Medulla oblongata (tissue), 1 donor: ENCODE measurements around the gene SMIM29.
"Not testable (repeated sequence)": the region's sequence is repeated elsewhere in the genome, so short reads cannot be mapped to it uniquely, and the experiment has no call there.

Experiments
- DNase-seq: peaks from one replicate; pipeline ENCODE4 v3.0.0-alpha.2; 2015; ENCODE audit errors: extremely low spot score

The SMIM29 gene

DNA sequence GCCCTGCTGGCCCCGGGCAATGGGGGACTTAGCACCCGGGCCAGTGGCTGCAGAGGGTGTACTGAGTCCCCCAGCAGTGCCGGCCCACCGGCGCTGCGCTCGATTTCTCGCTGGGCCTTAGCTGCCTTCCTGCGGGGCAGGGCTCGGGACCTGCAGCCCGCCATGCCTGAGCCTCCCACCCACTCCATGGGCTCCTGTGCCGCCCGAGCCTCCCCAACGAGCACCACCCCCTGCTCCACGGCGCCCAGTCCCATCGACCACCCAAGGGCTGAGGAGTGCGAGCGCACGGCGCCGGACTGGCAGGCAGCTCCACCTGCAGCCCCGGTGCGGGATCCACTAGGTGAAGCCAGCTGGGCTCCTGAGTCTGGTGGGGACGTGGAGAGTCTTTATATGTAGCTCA lies 20.3 kb upstream of the SMIM29 start:
- DNase-seq, result not testable (repeated sequence)

DNA sequence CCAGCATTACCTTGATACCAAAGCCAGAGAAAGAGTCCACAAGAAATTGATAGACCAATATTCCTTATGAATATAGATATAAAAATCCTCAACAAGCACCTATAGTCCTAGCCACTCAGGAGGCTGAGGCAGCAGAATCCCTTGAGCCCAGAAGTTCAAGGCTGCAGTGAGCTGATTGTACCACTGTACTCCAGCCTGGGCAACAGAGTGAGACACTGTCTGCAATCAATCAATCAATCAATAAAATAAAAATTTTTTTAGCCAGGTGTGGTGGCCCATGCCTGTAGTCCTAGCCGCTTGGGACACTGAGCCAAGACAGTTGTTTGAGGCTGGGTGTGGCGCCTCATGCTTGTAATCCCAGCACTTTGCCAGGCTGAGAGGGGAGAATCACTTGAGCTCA lies 18.9 kb upstream of the SMIM29 start:
- DNase-seq, result no peak

DNA sequence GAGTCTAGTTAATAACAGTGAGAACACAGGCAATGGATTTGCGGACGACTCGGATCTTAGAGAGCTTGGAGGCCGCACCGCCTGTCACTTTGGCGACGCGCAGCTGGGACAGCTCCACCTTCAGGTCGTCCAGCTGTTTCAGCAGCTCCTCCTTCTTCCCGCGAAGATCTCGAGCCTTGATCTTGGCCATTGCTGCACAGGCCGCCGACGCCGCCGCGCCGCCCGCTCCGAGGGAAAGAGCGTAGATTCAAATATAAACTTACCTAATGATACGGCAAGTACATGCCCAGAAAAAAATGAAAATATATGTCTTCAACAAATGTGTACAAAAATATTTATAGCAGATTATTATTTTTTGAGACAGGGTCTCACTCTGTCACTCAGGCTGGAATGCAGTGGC lies 14.7 kb upstream of the SMIM29 start:
- DNase-seq, result not testable (repeated sequence)

DNA sequence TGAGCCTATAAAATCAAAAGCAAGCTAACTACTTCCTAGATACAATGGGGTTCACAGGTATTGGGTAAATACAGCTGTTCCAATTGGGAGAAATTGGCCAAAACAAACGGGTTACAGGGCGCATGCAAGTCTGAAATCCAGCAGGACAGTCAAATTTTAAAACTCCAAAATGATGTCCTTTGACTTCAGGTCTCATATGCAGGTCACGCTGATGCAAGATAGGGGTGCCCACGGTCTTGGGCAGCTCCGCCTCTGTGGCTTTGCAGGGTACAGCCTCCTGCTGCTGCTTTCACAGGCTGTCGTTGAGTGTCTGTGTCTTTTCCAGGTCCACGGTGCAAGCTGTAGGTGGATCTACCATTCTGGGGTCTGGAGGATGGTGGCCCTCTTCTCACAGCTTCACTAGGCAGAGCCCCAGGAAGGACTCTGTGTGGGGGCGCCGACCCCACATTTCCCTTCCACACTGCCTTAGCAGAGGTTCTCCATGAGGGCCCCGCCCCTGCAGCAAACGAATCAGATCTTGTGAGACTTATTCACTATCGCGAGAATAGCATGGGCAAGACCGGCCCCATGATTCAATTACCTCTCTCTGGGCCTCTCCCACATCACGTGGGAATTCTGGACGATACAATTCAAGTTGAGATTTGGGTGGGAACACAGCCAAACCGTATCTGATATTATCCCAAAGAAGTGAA lies 11.9 kb upstream of the SMIM29 start:
- DNase-seq, result no peak

DNA sequence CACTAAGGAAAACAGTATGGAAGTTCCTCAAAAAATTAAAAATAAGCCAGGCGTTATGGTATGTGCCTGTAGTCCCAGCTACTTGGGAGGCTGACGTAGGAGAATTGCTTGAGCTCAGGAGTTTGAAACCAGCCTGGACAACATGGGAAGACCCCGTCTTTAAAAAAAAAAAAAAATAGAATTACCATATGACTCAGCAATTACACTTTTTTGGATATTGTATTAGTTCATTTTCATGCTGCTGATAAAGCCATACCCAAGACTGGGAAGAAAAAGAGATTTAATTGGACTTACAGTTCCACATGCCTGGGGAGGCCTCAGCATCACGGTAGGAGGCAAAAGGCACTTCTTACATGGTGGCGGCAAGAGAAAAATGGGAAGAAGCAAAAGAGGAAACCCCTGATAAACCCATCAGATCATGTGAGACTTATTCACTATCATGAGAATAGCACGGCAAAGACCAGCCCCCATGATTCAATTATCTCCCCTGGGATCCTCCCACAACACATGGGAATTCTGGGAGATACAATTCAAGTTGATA lies 10.8 kb upstream of the SMIM29 start:
- no peak for DNase-seq

DNA sequence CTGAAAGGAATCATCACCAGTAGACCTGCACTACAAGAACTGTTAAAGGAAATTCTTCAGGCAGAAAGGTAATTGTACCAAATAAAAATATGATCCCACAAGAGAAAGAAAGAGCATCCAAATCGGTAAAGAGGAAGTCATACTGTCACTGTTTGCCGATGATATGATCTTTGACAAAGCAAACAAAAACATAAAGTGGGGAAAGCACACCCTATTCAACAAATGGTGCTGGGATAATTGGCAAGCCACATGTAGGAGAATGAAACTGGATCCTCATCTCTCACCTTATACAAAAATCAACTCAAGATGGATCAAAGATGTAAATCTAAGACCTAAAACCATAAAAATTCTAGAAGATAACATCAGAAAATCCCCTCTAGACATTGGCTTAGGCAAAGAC lies 3.6 kb upstream of the SMIM29 start:
- DNase-seq, result not testable (repeated sequence)

DNA sequence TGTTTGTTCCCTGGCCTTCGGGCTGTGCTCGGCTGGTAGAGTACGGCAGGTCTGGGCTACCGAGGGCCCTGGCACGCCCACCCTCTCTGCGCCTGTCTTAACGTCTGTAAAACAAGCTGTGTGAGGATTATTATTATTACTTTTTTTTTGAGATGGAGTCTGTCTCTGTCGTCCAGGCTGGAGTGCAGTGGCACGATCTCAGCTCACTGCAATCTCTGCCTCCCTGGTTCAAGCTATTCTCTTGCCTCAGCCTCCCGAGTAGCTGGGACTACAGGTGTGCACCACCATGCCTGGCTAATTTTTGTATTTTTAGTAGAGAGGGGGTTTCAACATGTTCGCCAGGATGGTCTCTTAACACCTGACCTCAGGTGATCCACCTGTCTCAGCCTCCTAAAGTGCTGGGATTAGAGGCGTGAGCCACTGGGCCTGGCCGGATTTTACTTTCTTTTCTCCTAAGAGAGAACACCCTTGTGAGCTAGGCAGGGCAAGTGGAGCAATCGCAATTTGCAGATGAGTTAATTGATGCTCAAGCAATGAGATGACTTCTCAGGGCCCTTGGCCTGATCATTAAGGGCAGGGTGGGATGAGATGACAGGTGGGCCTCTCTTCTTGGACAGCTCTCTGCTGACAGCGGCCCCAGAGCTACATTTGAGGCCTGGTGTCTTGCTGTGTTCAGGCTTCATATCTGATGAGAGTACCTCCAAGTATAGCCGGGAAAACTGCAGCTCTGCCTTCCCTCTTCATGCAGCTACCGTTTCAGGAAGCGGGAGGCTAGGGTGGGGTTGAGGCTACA lies 859 bp upstream of the SMIM29 start:
- no peak for DNase-seq

DNA sequence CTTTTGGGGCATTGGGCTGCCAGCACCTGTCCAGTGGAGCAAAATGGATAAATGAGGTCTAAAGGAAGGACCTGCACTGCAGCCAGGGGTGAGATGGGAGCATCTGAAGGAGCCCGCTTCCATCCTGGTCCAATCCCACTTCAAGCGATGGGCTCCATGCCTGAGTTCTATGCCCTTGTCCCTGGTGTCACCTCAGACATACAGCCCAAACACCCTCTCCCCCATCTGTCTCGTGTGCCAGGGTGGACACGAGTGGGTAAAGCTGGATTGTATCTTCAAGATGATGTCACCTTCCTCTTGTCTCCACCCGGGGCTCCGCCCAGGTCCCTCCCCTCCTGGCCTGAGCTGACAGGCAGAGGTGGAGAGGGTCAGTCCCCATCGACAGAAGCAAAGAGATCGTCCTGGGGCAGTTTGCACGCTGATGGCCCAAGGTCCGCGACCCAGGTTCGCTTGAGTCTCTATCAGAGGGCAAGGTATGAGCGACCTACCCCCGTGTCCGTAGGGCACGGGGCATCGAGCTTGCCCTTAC lies 544 bp downstream of the SMIM29 start:
- DNase-seq, result peak; percentile 53

DNA sequence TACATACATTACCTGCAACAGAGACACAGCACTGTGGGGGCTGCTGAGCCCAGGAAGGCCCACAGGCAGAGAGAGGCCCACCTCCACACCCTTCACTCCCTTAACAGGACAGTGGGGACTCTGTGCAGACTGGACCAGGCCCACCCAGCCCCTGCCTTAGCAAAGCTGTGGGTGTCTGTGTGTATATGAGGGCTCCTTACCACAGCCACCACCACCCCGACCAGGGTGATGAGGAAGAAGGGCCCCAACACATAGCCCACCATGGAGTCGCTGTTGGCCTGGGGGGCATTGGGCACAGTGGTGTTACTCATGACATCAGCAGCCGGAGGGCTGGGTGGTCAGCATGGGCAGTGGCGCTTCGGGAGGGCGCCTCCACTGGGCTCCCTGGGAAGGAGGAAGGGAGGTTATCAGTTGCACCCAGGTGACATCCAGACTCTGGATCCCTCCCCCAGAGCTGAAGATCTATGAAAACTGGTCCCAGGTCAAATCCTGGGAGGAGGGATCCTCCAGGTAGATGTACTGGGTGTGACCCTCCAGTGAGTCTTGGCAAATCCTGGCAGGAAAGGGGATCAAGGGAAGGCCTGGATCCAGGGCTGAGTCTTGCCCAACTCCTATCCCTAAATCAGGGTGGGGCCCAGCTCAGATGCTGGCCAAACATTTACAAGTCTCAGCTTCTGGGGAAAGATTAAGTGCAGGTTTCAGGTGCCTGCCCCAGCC lies 1.2 kb downstream of the SMIM29 start:
- DNase-seq, result no peak

DNA sequence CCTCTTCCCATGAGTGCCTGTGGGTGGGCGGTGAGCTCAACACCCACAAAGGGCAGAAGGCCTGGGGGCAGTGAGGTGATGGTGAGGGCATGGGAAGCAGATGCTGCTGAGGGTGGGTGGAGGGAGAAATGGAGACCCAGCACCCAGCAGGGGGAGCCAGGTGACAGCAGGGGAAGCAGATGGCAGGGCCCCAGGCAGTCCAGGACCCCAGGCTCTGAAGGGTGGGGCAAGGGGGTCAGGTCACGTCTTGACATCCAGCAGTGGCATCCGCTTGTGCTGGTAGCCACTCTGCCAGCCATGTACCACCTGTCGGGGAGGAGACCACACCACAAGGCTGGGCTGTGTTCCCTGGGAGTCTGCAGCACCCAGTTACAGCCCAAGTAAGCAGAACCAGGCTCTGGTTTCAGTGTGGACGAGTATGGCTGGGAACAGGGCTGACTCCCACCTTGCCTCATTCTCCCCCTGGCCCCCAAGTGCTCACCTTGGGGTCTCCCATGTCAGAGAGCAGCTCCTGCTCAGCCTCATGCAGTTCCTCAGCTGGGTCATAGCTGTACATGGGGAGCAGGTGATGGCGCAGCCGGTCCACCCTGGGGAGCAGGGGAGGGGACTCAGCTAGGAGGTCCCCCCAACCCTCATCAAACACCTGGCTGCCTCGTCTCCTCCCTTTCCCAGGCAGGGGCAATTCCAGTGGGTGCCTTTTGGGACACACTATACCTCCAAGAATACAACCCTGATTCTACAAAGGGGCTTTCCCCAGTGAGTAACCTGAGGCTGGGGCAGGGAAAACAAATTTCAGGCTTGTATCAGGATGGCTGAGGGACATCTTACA lies 2.0 kb downstream of the SMIM29 start:
- no peak for DNase-seq

DNA sequence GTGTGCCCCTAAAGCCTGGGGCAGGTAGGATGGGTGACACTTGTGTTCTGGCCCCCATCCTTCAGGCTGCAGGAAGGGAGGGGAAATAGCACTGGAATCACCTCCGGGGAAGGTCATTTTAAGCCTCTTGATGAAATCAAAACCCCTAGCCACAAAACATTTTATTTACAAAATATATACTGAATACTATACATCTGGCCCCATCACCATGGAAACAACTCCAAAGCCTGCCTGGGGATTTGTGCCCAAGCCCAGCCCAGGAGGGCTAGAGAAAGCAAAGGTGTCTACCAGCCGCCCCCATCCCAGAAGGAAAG lies 2.6 kb downstream of the SMIM29 start:
- DNase-seq, result no peak

DNA sequence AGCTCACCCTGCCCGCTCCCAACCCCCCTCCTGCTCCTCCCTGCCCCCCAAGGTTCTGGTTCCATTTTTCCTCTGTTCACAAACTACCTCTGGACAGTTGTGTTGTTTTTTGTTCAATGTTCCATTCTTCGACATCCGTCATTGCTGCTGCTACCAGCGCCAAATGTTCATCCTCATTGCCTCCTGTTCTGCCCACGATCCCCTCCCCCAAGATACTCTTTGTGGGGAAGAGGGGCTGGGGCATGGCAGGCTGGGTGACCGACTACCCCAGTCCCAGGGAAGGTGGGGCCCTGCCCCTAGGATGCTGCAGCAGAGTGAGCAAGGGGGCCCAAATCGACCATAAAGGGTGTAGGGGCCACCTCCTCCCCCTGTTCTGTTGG lies 3.1 kb downstream of the SMIM29 start:
- DNase-seq, result not testable (repeated sequence)

DNA sequence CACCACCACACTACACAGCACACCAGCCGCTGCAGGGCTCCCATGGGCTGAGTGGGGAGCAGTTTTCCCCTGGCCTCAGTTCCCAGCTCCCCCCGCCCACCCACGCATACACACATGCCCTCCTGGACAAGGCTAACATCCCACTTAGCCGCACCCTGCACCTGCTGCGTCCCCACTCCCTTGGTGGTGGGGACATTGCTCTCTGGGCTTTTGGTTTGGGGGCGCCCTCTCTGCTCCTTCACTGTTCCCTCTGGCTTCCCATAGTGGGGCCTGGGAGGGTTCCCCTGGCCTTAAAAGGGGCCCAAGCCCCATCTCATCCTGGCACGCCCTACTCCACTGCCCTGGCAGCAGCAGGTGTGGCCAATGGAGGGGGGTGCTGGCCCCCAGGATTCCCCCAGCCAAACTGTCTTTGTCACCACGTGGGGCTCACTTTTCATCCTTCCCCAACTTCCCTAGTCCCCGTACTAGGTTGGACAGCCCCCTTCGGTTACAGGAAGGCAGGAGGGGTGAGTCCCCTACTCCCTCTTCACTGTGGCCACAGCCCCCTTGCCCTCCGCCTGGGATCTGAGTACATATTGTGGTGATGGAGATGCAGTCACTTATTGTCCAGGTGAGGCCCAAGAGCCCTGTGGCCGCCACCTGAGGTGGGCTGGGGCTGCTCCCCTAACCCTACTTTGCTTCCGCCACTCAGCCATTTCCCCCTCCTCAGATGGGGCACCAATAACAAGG lies 3.6 kb downstream of the SMIM29 start:
- not testable (repeated sequence) for DNase-seq

DNA sequence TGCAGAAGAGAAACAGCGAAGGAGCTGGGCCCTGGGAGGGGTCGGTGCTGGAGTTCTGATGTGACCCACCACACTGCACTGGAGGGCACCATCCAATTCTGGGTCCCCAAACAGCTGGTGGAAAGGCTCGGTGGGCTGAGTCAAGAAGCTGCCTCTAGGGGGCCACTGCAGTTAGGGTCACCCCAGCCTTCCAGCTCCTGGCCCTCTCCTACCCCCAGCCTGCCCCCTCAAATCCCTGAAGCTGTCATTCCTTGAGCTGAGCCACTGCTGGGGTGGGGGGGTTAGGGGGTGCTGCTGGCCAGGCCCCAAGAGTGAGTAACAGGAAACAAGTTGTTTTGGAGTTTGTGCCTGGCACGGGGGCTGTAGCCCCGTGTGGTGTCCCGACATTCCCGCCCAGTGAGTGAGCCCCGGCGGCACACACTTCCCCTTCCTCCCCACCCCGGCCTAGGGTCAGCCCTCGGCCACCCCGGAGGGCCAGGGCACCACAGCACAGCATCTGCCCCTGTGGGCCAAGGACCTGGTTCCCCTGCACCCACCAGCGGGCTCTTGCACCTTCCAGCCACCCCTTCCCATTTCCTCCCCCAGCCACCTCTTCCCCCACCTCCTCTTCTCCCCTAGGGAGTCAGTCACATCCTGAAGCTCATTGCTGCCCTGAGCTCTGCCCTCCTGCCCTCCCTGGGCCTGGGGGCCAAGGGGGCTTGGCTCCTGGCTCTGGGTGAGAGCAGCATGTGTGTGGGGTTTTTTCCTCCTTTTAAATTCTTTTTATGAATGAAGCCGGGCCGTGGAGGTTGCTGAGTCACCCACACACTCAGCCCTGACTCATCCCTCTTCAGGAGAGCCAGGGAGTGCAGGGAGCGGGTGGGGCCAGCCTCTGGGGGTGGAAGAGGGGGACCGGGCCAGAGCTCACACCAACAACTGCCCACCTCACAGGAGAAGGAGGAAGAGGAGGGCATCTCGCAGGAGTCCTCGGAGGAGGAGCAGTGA lies 4.6 kb downstream of the SMIM29 start:
- DNase-seq, result peak; percentile 44

DNA sequence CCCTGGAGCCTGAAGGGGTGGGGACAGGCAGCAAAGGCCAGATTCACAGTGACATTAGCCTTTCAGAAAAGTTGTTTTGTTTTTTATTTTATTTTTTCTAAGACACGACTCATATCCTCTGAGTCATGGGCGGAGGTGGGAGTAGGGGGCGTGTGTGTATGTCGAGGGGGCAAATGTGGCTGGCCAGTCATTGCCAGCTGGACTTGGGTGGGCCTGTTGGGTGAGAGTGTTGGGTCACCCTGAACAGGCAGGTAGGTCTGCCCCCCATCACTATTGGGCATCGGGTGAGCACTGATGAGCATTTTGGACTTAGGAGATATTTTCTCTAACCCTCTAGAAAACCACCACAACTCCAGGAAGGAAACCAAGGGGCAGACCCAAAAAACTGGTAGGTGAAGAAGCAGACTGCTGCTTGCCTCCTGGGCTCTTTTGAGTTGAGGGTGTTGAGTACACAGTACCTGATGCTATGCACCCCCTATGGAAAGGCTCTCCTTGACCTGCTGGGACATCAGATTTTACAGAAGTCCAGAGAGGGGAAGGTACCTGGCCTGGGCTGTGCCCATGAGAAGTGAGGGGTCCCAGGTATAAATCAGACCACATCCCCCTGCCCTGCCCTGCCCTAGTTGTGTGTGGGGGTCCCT lies 5.6 kb downstream of the SMIM29 start:
- DNase-seq, result no peak

DNA sequence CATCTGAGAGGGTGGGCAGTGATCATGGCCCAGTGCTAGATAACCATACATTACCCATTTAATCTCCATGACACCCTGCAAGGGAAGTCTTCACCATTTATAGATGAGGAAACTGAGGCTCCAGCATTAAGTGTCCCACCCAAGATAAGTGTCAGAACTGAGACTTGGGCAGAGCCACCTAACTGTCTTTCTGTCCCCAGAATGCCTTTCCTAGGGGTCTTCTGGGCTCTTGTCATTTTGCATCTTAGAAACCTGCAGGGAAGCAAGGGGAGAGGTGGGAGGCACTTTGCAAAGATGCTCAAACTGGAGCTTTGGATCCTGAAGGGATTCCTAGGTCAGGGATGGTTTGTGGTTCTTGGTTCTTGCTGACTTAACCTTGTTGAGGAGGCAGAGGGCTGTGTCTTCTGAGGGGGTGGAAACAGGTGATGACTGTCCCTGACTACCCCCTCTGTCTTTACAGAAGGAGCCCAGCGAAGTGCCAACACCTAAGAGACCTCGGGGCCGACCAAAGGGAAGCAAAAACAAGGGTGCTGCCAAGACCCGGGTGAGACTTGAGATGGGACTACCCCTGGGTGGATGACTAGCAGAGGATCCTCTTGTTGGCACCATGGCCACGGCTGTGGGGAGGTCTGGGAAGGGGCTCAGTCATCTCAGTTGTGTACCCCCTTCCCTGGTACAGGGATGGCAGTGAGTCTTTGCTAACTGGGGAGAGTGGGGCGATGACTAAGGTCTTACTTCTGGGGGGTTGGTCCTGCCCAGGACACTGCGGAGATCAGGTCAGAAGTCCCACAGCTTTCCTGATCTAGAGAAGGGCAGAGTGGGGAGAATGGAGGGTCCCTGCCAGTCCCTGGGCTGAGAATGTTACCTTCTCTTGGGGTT lies 6.3 kb downstream of the SMIM29 start:
- DNase-seq, result no peak

DNA sequence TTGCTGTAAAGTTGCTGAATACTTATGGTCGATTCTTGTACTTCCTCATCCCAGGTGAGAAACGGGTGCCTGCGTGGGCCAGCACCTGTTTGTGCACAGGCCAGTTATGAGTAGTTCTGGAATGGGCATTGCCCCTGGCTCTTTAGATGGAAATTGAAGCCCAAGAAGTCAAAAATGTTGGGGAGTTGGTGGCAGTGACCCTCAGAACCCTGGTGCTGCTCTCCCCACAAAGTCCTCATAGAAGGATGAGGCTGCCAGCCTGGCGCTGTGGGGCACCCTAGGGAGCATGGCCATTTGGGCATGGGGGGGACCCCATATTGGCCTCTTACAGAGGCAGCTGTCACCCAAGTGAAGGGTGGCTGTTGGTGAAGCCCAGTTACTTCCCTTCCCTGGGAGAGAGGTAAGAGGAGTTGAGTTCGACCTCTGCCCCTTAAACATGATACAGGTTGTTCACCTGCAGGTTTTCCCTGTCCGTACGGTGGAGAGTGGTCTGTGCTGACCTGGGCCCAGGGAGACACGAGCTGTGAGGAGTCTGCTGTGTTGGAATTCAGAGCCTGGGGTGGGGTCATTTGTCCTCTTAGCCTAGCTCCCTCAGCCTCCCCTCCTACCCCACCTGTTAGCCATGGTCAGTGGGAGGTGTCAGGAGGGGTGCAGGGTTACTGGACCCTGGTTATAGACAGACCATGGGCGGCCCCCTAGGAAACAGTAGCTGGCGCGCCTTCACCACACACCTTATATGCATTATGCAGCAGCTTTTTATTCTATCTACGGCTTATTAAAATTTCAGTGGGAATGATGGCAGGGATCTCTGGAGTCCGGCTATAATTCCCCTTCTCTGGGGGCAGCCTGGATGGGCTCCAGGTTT lies 7.2 kb downstream of the SMIM29 start:
- DNase-seq, result no peak
